Stimulated activated naive CD4-positive, alpha-beta T cell (primary cell): ENCODE measurements around the gene TNK2.
"Not testable (repeated sequence)": the region's sequence is repeated elsewhere in the genome, so short reads cannot be mapped to it uniquely, and the experiment has no call there.

Experiments used
- DNase-seq, 6 experiments: peaks; one replicate each; lab custom pipeline; 2025; lab: John Stamatoyannopoulos, UW

Gene TNK2

DNA sequence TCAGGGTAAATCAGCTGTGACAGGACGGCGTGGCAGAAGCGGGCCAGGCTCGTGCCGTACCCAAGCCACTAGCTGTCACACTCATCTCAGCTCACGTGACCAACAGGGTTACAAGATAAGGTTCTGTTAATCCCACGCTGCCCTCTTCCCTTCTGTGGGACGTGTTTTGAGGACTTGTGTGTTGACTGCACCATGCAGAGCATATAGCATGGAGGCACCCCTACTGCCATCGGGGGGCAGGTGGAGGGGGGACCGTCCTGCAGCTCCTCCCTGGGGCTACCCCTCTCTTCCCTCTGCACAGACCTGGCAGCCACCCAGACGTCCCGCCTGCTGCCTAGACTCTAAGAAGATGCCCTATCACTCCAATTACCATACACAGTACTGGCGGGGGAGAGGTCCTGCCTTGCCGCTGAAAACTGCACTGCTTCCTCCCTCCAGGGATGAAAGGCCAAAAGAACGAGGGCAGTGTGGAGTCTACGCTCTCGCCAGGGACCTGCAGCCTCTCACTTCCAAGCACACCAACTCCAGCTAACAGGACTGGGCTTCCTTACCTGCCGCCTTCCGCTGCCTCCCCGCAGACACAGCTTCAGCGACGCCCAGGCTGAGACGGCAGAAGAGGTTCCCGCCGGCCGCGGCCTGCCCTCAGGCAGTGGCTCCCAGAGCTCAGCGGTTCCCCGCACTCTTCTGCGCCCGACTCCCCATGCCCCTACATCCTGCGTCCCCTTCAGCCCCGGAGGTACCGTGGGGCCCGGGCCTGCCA, at the start of gene TNK2:
TNK2 (minus strand) TSS at position 618 of the 760 bp plus-strand sequence. CDS start 19,963 bp downstream, outside the sequence.
- peak; percentile 35 to 73 (median 58) for DNase-seq

- no peak for DNase-seq
Measured at GRCh38 chr3:195956577-195956976, 48.2 kb upstream of the TNK2 start.

- DNase-seq = not testable (repeated sequence)
Measured at GRCh38 chr3:195955416-195955841, 47.1 kb upstream of the TNK2 start.

DNA sequence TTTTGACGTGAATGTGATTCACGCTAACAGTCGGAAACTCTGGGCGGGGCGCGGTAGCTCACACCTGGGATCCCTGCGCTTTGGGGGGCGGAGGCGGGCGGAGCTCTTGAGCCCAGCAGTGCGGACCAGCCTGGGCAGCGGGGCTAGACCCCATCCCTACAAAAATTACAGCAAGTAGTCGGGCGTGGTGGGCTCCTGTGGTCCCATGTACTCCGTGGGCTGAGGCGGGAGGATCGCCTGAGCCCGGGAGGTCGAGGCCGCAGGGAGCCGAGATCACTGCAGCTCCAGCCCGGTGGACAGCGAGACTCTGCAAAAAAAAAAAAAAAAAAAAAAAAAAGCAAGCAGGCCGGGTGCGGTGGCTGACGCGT, 46.4 kb upstream of the TNK2 start:
- not testable (repeated sequence) for DNase-seq

DNA sequence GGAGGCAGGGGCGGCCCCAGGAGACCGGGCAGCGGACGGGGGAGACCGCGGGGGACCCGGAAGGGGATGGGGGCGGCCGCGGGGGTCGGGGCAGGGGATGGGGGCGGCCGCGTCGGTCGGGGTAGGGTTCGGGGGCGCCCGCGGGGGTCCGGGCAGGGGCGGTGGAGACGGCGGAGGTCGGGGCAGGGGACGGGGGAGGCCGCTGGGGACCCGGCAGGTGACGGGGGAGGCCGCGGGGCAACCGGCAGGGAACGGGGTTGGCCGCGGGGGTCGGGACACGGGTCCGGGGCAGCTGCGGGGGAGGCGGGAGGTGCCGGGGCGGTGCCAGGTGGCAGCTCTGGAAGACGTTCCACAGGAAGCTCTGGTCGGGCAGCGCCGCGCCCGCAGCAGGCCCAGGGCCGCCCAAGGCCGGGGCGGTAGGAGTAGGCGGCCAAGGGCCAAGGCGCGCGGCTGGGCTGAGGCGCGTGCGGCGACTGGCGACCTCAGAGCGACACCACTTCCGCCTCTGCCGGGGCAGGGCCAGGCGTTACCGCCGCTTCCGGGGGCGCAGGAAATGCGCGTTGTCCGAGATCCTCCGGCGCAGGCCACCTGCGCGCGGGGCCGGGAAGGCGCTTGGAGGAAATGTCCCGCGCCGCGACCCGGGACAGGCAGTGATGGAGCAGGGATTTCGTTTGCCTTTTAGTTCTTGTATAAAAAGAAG, 45.9 kb upstream of the TNK2 start:
- not testable (repeated sequence) for DNase-seq

DNA sequence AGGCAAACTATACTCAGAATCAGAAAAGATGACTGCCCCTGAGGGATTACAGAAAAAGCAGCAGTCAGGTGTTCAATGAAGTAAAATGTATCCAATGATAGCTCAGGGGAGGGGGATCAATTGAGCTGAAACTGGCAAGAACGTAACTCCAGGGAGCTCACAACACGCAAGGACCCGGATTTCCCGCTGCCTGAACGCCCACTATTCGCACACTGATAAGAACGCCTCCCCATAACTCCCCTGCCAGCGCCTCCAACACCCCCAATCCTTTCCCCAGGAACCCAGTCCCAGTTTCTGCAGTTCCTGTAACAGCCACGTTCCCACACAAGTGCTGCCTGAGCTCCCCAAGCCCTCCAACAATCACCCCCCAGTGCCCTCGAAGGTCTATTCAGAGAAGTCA, 44.2 kb upstream of the TNK2 start:
- not testable (repeated sequence) for DNase-seq

DNA sequence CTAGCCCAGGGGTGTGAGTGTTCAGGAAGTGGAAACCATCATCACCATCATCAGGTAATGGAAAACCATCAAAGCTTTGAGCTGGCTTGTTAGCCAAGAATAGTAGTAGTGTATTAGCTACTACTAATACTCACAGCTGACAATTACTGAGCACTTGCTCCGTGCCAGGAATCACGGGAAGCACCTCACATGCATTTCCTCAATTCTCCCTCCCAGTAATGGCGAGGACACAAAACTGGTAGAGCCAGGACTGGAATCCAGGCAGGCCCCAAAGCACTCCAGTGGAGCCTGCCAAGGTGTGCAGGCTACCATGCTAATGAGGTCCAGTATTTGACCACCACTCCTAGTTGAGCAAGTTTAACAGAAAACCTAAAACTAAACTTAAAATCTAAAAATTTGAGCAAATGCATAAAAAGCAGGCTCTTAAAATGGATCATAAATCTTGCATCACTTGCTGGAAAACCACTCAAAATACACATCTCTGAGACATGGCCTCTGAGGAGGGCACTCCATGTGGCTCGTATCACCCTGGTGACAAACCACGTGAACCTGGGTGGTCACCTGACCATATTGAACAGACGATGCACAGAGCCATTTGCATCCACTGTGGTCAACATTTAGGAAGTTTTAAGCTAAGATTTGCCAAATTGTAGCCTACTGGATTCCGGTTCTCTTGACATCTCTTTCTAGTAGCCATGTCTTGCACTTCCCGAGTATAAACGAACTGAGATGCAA, 43.3 kb upstream of the TNK2 start:
- not testable (repeated sequence) for DNase-seq

DNA sequence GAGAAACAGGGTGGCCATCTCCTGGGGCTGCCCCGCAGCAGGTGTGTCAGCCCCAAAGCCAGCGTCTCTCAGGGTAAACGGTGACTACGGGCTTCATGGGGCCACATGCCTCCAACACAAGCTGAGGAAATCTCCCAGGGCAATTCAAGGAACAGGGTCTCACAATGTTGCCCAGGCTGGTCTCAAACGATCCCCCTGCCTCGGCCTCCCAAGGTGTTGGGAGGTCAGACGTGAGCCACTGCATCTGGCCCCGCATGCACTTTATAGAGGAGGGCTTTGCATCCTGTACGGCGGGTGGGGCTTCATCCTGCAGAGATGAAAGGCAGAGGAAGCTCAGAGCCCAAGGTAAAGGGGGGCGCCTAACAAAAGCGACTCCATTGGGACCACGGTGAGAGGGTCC, 42.4 kb upstream of the TNK2 start:
- not testable (repeated sequence) for DNase-seq

GRCh38 chr3:195950164-195950563, 41.8 kb upstream of the TNK2 start:
- not testable (repeated sequence) for DNase-seq

DNA sequence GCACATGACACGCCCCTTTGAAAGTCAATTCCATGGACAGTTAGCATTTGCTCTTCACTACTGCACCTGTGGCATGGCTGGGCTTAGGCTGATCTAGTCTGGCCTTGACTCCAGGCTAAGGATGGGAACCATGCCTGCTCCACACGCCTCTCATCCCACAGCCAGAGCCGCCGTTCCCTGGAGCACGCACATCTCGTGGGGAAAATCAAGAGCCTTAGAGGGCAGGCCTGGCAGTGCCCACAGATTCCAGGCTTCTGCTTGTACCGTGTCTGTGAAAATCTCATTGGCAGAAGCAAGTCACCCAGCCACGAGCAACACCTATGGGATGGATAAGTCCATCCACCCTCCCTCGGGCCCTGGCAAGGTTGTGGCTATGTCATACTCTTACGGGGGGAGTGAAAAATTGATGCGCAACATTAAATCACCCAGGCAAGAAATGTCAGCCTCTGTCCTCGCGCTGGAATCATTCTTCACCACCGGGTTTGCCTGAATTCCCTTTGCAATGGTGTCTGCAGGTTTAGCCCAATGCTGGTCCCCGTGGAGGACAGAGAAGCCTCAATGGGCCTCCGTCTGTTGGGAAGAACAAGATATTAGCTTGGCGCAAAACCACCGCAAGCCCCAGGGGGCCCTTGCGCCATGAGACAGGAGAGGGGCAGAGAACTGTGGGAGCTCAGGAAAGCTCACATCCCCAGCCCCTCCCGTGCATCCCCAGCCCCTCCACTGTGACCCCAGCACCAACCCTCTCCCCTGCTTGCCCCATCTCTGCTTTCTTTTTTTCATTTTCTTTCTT, 38.8 kb upstream of the TNK2 start:
- not testable (repeated sequence) for DNase-seq

- DNase-seq = not testable (repeated sequence)
Measured at GRCh38 chr3:195941265-195941815, 33.0 kb upstream of the TNK2 start.

- not testable (repeated sequence) for DNase-seq
Measured at GRCh38 chr3:195940806-195941205, 32.5 kb upstream of the TNK2 start.

GRCh38 chr3:195939526-195940470, 31.4 kb upstream of the TNK2 start:
- DNase-seq = not testable (repeated sequence)

- not testable (repeated sequence) for DNase-seq
Measured at GRCh38 chr3:195933044-195933430, 24.7 kb upstream of the TNK2 start.

DNA sequence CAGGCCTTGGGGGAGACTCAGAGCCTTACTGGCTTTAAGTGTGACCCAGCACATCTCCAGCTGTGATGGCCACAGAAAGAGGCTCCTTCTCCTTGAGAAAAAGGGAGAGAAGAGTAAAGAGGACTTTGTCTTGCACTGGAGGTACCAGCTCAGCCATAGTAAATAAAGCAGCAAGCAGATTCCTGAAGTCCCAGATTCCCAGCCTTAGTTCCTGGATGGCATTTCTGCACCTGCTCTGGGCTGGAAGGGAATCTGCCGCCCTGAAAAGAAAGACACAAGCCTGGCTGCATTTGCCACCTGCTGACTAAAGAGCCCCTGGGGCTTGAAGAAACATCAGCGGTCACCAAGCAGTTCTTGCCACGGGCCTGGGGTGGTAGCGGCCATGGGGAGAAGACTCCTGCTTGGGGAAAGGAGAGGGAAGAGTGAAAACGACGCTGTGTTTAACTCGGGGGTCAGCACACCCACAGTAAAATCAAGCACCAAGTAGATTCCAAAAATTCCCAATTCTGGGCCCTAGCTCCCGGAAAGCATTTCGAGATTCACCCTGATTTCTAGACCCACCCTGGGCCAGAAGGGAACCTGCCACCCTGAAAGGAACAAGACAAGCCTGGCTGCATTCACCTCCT, 24.2 kb upstream of the TNK2 start:
- no peak for DNase-seq

GRCh38 chr3:195931582-195932273, 23.4 kb upstream of the TNK2 start:
- DNase-seq = no peak

DNA sequence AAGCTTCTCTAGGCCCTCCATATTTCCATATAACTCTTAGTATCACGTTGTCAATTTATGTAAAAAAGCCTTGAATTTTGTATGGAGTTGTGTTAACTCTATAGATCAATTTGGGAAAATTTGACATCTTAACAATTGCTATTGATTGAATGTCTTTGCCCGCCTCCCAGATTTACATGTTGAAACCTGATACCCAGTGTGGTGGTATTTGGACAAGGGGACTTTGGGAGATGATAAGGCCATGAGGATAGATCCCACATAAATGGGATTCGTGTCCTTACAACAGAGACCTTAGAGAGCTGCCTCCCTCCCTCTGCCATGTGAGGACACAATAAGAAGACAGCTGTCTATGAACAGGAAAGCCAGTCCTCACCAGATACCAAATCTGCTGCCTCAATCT, 21.1 kb upstream of the TNK2 start:
- no peak for DNase-seq

DNA sequence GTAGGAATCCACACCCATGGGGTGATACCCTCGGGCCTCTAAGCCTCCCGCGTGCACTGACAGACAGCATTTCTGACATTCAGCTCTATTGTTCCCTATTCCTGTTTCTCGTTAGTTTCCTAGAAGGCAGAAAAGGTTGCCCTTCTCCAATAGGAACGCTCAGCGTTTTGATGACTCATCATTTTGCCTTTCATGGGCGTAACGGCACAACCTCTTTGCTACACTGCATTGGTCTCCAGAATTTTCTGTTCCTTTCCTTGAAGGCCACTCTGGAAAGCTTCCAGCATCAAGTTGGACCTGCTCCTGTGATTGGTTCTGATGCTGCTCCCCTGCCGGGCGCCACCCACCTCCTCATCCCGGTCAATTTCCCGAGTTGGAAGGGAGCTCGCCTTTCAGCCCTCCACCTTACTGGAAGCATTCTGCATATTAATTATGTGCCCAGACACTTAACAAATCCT, 13.0 kb upstream of the TNK2 start:
- no peak for DNase-seq

DNA sequence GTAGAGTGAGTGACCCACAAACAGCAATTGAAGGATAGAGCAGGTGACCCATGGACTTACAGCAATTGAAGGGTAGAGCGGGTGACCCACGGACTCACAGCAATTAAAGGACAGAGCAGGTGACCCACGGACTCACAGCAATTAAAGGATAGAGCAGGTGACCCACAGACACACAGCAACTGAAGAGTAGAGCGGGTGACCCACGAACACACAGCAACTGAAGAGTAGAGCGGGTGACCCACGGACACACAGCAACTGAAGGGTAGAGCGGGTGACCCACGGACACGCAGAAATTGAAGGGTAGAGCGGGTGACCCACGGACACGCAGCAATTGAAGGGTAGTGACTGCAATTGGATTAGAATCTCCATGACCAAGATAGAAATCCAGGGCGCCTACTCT, 9.8 kb upstream of the TNK2 start:
- DNase-seq = no peak
